ENCODE measurements around the gene CANX. TPM values are rescaled to one million over a fixed set of nuclear protein-coding genes. Genes with fewer than 3 reads are reported as not detected.
A peak's percentile ranks its signal among the peaks of the same experiment; 100 is the strongest.
"Not testable (repeated sequence)": the region's sequence is repeated elsewhere in the genome, so short reads cannot be mapped to it uniquely, and the experiment has no call there.

Gene CANX
- total RNA-seq, 2 donors from 2014 or later, result 506 to 601 TPM

GRCh38 chr5:179697543-179697942, 1.2 kb upstream of the CANX start:
- not testable (repeated sequence) for ATAC-seq

DNA sequence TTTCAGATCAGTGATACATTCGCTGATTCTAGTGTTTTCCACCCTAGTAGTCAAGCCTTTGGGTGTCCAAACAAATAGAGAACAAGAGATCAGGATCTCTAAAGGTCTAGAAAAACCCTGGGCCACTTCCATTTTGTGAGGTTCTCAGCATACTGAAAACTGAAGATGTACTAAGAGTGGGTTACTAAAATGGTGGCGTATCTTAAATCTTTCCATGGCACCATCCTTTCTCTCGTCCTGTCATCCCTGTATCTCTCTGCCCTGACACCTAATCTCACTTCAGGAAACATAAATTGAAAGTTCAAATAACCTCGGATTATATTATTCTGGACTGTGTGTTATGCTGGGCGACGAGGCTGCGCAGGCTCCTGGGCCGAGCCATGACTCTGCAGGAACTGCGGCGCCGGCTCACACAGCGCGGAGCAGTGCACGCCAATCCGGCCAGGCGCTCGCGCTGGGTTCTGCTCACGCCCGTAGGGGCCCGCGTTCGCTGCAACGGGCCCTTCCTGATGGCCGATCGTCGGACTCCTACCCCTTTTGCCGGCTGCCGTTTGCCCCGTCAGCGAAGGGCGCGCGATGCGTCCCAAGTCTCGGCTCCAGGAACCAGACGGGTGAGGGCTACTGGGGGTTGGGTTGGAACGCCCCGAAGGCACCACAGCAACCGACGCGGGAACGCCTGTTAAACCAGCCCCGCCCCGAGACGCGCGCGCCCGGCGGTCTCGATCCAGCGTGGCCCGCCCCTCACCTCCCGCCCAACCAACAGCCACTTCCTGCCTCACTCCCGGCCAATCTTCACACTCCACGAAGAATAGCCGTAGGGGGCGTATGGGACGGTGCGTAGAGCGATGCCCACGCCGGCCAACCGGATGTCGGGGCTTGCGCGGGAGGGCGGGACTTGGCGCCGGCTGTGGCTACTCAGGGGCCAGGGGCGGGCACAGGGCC, 503 bp upstream of the CANX start:
- peak; percentile 88 for ATAC-seq
- DNase-seq, result peak; percentile 98 to 99
- intact Hi-C loops (cut with DNase I, micrococcal nuclease), result no loop called here

More at GRCh38 chr5:179697543-179697942, 1.2 kb upstream of the CANX start:
- intact Hi-C loops (cut with DNase I, micrococcal nuclease), result not testable (repeated sequence)
- peak in 1 of 2 donors; percentile 18 for DNase-seq

DNA sequence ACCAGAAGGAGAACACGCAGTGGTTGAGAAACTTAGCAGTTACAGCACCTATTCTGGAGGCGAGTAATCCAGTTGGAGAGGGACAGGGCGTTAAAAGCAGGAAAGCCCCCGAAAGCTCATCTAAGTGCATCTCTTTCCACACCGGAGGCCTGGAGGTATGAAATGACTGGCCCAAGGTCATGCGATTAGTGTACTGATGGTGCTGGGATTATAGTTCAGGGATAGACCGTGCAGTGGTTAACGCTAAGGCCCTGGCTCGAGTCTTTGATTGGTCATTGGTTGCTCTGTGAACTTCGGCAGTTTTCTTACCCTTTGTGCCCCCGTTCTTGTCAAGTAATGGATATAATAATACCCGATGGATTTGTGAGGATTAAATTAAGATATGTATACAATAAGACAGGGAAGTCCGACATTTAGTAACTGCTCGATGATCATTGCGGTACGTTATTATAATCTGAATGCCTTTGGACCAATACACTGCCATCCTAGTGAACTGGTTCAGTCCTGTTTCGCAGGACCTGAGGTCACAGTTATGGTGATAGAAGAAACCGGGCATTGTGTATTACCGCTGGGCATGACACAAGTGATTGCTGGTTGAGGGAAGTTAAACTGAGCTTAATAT, 960 bp downstream of the CANX start:
- intact Hi-C loops (cut with DNase I, micrococcal nuclease), result no loop called here
- peak; percentile 31 for ATAC-seq
- peak; percentile 30 to 42 for DNase-seq

DNA sequence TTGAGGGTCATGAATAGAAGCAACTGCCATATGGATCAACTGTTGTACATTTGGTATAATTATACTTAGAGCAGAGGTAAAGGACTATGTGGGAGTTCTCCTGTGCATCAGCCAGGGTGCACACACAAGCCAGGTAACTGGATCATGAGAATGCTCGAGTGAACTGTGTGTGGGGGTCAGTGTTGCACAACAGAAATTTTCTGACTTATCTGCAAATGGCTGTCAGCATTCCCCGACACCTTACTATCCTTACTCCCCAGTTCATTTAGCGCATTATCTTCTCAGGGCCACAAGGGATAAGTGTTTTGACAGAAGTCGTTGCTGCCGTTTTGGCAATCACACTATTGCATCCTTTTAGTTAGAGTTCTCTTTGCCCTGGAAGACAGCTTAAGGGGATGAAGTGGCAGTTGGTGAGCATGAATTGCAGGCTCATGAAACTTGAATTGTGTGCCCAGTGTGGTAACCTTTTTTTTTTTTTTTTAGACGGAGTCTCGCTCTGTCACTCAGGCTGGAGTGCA, 1.7 kb downstream of the CANX start:
- no peak for ATAC-seq
- intact Hi-C loops (cut with DNase I, micrococcal nuclease), result no loop called here

DNA sequence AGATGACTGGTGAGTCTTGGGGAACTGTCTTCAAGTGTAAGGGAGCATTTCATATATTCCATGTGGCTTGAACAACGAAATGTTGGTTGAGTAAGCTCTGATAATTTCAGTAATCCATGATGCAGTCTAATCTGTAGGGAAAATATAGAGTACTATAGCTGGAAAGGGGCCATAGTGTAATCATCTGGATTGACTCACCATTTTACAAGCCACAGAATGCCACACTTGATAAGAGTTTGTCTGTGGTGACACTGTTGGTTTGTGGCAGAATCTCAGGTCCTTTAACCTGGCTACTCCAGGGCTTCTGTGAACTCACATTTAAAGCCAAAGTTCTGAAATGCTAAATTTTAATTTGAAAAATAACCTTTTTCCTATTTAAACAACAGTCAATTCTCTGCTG, 17.5 kb downstream of the CANX start:
- ATAC-seq (peak; percentile 72), DNase-seq (no peak)
- intact Hi-C loops (cut with DNase I, micrococcal nuclease), result no loop called here

More for the DNA sequence above, 1.7 kb downstream of the CANX start:
- no peak for DNase-seq

GRCh38 chr5:179720222-179720621, 21.5 kb downstream of the CANX start:
- ATAC-seq (no peak), DNase-seq (no peak)
- intact Hi-C loops (cut with DNase I, micrococcal nuclease), result no loop called here

- no peak for DNase-seq
- intact Hi-C loops (cut with DNase I, micrococcal nuclease), result no loop called here
- ATAC-seq, result no peak
Measured at GRCh38 chr5:179724163-179724562, 25.4 kb downstream of the CANX start.

DNA sequence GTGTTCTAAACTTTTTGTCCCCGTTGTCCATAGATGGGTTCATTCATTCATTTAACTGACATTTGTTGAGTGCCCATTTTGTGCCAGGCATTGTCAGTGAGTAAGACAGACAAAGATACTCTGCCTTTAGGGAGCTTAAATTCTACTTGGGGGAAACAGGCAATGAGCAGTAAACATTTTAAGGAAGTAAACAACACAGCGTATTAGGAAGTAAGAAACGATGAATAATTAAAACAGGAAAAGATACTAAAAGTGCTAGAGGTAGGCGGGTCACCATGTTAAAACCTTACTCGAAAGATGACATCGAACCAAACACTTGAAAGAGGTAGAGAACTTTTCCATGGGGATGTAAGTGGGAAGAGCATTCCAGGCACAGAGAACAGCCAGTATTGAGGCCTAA, 28.3 kb downstream of the CANX start:
- ATAC-seq, result no peak
- intact Hi-C loops (cut with DNase I, micrococcal nuclease), result no loop called here
- no peak for DNase-seq

GRCh38 chr5:179729303-179729702, 30.5 kb downstream of the CANX start:
- no peak for ATAC-seq
- intact Hi-C loops (cut with DNase I, micrococcal nuclease), result no loop called here
- DNase-seq, result no peak

DNA sequence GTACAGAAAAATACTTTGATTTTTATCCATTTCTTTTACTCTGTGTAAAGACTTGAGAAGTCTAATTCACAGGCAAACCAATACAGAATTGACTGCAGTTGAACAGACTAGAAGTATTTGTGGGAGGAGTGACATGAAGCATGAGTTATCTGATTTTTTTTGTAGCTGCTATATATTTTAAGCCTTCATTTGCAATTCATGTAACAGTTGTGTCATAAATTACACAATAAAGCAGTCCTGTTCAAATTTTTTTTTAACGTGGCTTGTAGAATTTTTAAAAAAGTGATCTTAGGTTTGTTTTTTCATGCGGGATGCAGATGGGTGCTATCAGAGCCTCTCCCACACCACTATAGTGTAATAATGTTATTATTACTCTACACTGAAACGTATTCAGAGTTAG, 31.0 kb downstream of the CANX start:
- DNase-seq, result no peak
- ATAC-seq, result no peak
- intact Hi-C loops (cut with DNase I, micrococcal nuclease), result no loop called here

DNA sequence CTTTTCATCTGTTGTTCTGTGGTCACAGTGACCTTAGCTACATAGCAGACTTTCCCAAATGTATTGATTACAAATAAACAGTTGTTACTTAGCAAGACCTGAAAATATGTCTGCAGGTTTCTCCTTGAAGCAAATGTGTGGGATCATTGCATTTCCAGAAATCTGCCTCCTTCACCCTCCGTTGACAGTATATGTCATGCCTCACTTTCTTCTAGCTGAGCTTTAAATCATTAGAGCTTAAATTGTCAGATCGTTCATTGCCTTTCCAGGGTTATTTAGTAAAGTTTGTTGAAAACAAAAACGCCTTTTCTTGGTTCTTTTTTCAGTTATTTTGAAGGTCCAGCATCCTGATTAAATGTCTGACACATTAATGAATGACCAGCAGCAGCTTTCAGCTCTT, 31.6 kb downstream of the CANX start:
- no peak for ATAC-seq
- DNase-seq, result no peak
- intact Hi-C loops (cut with DNase I, micrococcal nuclease), result no loop called here

GRCh38 chr5:179730852-179731251, 32.1 kb downstream of the CANX start:
- DNase-seq, result no peak
- intact Hi-C loops (cut with DNase I, micrococcal nuclease), result no loop called here
- no peak for ATAC-seq

DNA sequence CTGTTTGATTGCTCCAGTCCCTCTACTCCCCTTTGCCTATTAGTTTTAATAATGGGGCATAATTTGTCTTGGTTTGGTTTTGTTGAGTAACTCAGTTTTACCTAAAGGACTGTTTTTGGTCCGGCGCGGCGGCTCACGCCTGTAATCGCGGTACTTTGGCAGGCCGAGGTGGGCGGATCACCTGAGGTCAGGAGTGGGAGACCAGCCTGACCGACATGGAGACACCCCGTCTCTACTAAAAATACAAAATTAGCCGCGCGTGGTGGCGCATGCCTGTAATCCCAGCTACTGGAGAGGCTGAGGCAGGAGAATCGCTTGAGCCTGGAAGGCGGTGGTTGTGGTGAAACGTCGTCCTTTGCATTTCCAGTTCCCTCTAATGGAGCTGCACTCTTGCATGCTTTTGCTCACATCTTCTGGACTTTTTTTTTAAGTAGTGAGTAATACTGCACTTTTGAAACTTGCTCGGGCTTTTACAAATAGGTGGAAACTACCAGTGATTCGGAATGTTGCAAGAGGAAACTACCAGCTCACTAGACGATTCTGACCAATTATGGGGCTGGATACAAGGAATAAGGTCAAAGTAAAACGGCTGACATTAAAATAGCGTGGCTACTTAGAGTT, 33.1 kb downstream of the CANX start:
- intact Hi-C loops (cut with DNase I, micrococcal nuclease), result no loop called here
- DNase-seq, result peak; percentile 30 to 47
- peak; percentile 9 for ATAC-seq

GRCh38 chr5:179732412-179732917, 33.7 kb downstream of the CANX start, which contains the start of gene MAML1:
TSS of gene MAML1 (plus strand) at chr5:179732822. CDS start at chr5:179733113, 291 bp downstream.
- ATAC-seq (peak; percentile 95), DNase-seq (peak; percentile 100)
- intact Hi-C loops (cut with DNase I, micrococcal nuclease), result no loop called here

DNA sequence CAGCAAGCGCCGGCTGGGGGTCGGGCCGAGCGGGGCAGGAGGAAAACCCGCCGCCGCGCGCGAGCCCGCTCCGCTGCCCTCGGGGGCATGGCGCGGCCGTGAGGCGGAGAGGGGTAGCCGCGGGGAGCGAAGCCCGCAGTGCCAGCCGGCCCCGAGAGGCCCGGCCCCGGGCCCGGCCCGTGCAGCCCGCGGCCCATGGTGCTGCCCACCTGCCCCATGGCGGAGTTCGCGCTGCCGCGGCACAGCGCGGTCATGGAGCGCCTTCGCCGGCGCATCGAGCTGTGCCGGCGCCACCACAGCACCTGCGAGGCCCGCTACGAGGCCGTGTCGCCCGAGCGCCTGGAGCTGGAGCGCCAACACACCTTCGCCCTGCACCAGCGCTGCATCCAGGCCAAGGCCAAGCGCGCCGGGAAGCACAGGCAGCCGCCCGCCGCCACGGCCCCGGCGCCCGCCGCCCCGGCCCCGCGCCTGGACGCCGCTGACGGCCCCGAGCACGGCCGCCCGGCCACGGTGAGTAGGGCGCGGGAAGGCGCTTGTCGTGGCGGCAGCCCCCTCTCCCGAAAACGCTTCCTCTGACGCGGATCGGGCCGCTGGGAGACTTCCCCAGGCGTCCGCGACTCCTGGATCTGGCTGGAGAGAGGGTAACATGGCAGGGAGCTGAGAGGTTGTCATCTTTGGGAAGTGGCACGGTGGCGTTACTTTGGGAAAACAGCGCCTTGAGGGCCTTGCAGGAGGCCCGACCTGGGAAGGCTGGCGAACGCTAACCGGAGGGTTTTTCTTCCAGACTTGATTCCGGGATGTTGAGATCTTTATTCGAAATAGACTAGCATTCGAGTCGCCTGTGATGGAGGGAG, 34.4 kb downstream of the CANX start:
- DNase-seq, result peak; percentile 38 to 62
- intact Hi-C loops (cut with DNase I, micrococcal nuclease), result no loop called here
- peak; percentile 54 for ATAC-seq

DNA sequence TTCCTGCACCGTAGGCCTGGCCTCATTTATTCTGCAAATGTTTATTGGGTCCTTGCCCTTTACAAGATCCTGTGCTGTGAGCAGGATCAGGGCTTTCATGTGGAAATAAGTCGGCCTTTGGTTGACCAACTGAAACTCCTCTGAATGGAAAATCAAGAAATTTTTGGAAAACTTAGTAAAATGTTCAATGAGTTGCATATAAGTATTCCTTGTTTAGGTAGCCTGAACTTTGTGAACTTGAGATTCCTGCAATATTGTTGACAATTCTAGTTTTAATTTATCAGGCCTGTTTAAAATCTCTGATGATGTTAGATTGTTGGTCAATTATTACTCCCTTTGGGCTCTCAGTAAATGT, 35.0 kb downstream of the CANX start:
- peak; percentile 11 for ATAC-seq
- intact Hi-C loops (cut with DNase I, micrococcal nuclease), result no loop called here

DNA sequence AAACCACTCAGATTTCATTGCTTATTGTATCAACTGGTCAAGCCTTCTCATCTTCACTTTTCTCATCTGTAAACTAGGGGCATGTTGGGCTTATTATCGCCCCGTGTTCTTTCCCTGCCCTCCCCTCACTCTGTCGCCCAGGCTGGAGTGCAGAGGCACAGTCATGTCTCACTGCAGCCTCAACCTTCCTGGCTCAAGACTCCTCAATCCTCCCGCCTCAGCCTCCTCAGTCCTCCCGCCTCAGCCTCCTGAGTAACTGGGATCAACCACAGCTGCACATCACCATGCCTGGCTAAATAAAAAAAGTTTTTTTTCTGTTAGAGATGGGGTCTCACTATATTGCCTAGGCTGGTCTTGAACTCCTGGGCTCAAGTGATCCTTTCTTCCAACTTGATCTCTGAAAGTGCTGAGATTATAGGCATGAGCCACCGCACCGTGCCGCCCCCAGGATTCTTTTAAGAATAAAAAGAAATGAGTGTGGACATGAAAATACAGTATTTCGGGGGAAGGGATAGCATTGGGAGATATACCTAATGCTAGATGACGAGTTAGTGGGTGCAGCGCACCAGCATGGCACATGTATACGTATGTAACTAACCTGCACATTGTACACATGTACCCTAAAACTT, 35.9 kb downstream of the CANX start:
- intact Hi-C loops (cut with DNase I, micrococcal nuclease), result no loop called here
- ATAC-seq, result no peak

More for the DNA sequence above, 35.0 kb downstream of the CANX start:
- DNase-seq, result no peak

GRCh38 chr5:179738742-179739141, 40.0 kb downstream of the CANX start:
- ATAC-seq (peak; percentile 33), DNase-seq (no peak)
- intact Hi-C loops (cut with DNase I, micrococcal nuclease), result no loop called here

More for the DNA sequence above, 35.9 kb downstream of the CANX start:
- DNase-seq, result no peak
